OCI-LY1 (cell line): ENCODE data around the gene PTGDS.

Source experiments
- EZH2 ChIP-seq: fragments of 200-600 bp; sonication (generic), shearing (Covaris generic); IDR thresholded peaks from 2 replicates; pipeline ENCODE4 v1.8.0; 2017; ENCODE audit warnings: borderline replicate concordance, mixed run types, mild to moderate bottlenecking, antibody characterized with exemption, low read length, moderate library complexity, mixed read lengths
- TF ChIP-seq, protein P1 (sequence below): fragments of 200-600 bp; sonication (generic), shearing (Covaris generic); IDR thresholded peaks from 2 replicates; pipeline ENCODE4 v1.5.1; 2017; ENCODE audit warnings: mild to moderate bottlenecking, antibody characterized with exemption, low read length, moderate library complexity, mixed read lengths

DNA sequence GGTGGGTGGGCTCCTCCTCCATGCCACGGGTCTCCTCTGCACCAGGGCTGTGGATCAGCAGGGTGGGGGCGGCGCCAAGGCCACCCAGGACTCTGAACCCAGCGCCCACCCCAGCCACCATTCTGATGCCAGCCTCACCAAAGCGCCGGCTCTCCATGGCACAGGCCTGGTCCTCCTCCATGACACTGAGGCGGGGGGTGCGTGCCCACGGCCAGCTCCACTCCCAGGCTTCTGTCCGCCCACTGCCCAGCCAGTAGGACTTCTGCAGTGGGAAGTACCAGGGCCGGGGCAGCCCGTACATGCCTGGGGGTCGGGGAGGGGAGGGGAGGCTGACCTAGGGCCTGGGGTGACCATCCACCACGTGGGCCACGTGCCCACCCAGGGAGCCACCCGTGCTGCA lies 39.1 kb downstream of the PTGDS start:
- TF ChIP-seq, protein P1, sequence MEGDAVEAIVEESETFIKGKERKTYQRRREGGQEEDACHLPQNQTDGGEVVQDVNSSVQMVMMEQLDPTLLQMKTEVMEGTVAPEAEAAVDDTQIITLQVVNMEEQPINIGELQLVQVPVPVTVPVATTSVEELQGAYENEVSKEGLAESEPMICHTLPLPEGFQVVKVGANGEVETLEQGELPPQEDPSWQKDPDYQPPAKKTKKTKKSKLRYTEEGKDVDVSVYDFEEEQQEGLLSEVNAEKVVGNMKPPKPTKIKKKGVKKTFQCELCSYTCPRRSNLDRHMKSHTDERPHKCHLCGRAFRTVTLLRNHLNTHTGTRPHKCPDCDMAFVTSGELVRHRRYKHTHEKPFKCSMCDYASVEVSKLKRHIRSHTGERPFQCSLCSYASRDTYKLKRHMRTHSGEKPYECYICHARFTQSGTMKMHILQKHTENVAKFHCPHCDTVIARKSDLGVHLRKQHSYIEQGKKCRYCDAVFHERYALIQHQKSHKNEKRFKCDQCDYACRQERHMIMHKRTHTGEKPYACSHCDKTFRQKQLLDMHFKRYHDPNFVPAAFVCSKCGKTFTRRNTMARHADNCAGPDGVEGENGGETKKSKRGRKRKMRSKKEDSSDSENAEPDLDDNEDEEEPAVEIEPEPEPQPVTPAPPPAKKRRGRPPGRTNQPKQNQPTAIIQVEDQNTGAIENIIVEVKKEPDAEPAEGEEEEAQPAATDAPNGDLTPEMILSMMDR: no peak
- TF ChIP-seq EZH2: no peak
